Measurements from ENCODE around the gene ADIPOR2. TPM values are rescaled to one million over a fixed set of nuclear protein-coding genes. Genes with fewer than 3 reads are reported as not detected.

ADIPOR2 gene
- polyA plus RNA-seq, 3 donors, result 3.9 to 14.6 (median 6.2) TPM

GRCh38 chr12:1688086-1688710 lies 2.7 kb upstream of the ADIPOR2 start:
- H3K4me2 ChIP-seq (replicated peaks; ENCODE audit: extremely low read depth, low read length, poor library complexity, severe bottlenecking), result no peak overlapping the region
- H3K4me3 Mint-ChIP-seq, result no peak overlapping the region
- DNase-seq, result peak in 1 of 3 donors; percentile 47
- peak overlapping the region in 1 of 7 donors; percentile 27 for H3K27ac Mint-ChIP-seq
- TF ChIP-seq CTCF (IDR thresholded peaks at IDR 0.05), result no peak
- peaks cover 0 to 2% (median 0%) of the 10 kb centered on the region in 7 donors for H3K9me3 Mint-ChIP-seq
- no peaks in the 10 kb centered on the region for H3K9me3 ChIP-seq (replicated peaks in 1 of 2; ENCODE audit: control insufficient read depth in 1 of 2, insufficient read depth in 1 of 2, low read length in 2 of 2)
- peaks cover 23% of the 10 kb centered on the region for H3K79me2 ChIP-seq (ENCODE audit: insufficient read depth, low read length)
- no peaks in the 10 kb centered on the region for H3K36me3 Mint-ChIP-seq
- no peak overlapping the region for H3K4me3 ChIP-seq (replicated peaks in 1 of 3; ENCODE audit: low read depth in 2 of 3, low read length in 3 of 3)
- H4K20me1 ChIP-seq (ENCODE audit: insufficient read depth, low read length), result peaks cover 14% of the 10 kb centered on the region
- peaks cover 0 to 2% (median 0%) of the 10 kb centered on the region in 3 donors for H3K27me3 Mint-ChIP-seq (ENCODE audit: low read depth in 3 of 3)
- no peak overlapping the region for H2AFZ ChIP-seq (ENCODE audit: insufficient read depth, low read depth, low read length, poor library complexity, severe bottlenecking)
- H3K4me1 ChIP-seq (ENCODE audit: control insufficient read depth in 1 of 2, insufficient read depth in 2 of 2, low read length in 2 of 2), result peaks cover 22 to 30% of the 10 kb centered on the region in 2 donors
- no peaks in the 10 kb centered on the region for H3K36me3 ChIP-seq (replicated peaks in 1 of 2; ENCODE audit: control insufficient read depth in 1 of 2, insufficient read depth in 2 of 2, low read length in 2 of 2)
- no peak overlapping the region for H3K27ac ChIP-seq (ENCODE audit: low read depth in 1 of 2, low read length in 2 of 2)
- no peaks in the 10 kb centered on the region for H3K27me3 ChIP-seq (ENCODE audit: control insufficient read depth in 2 of 2, insufficient read depth in 2 of 2, low read length in 2 of 2)
- H3K4me1 Mint-ChIP-seq, result peaks cover 26% of the 10 kb centered on the region
- 95% methylated on average over 3 of the region's 5 CpGs for WGBS (ENCODE audit: insufficient coverage)
- H3K9ac ChIP-seq (ENCODE audit: insufficient read depth, low read length, poor library complexity, severe bottlenecking), result no peak overlapping the region
- intact Hi-C loops (cut with micrococcal nuclease), result no loop called here

GRCh38 chr12:1691123-1692007 lies 495 bp downstream of the ADIPOR2 start:
- no peaks in the 10 kb centered on the region for H3K27me3 ChIP-seq (ENCODE audit: control insufficient read depth in 2 of 2, insufficient read depth in 2 of 2, low read length in 2 of 2)
- H3K4me1 ChIP-seq (ENCODE audit: control insufficient read depth in 1 of 2, insufficient read depth in 2 of 2, low read length in 2 of 2), result peaks cover 35 to 45% of the 10 kb centered on the region in 2 donors
- peak overlapping the region; percentile 81 to 93 for H3K27ac ChIP-seq (ENCODE audit: low read depth in 1 of 2, low read length in 2 of 2)
- peak overlapping the region; percentile 82 for H2AFZ ChIP-seq (ENCODE audit: insufficient read depth, low read depth, low read length, poor library complexity, severe bottlenecking)
- peak overlapping the region; percentile 57 to 91 (median 91) for H3K4me3 ChIP-seq (replicated peaks in 1 of 3; ENCODE audit: low read depth in 2 of 3, low read length in 3 of 3)
- WGBS (ENCODE audit: insufficient coverage), result under 1% methylated on average over 38 of the region's 56 CpGs
- peak overlapping the region; percentile 80 for H3K4me2 ChIP-seq (replicated peaks; ENCODE audit: extremely low read depth, low read length, poor library complexity, severe bottlenecking)
- H3K36me3 ChIP-seq (replicated peaks in 1 of 2; ENCODE audit: control insufficient read depth in 1 of 2, insufficient read depth in 2 of 2, low read length in 2 of 2), result no peaks in the 10 kb centered on the region
- Mint-ChIP-seq H3K9me3 (no peaks in the 10 kb centered on the region), H3K27ac (peak overlapping the region; percentile 87 to 99 (median 93)), H3K4me3 (peak overlapping the region; percentile 85 to 94), H3K27me3 (ENCODE audit: low read depth in 3 of 3) (peaks cover 0 to 2% (median 0%) of the 10 kb centered on the region in 3 donors), H3K36me3 (peaks cover 2 to 13% of the 10 kb centered on the region in 2 donors), H3K4me1 (peaks cover 47% of the 10 kb centered on the region)
- H3K9ac ChIP-seq (ENCODE audit: insufficient read depth, low read length, poor library complexity, severe bottlenecking), result peak overlapping the region; percentile 89
- intact Hi-C loops (cut with micrococcal nuclease), result no loop called here
- H4K20me1 ChIP-seq (ENCODE audit: insufficient read depth, low read length), result peaks cover 40% of the 10 kb centered on the region
- H3K79me2 ChIP-seq (ENCODE audit: insufficient read depth, low read length), result peaks cover 54% of the 10 kb centered on the region
- no peaks in the 10 kb centered on the region for H3K9me3 ChIP-seq (replicated peaks in 1 of 2; ENCODE audit: control insufficient read depth in 1 of 2, insufficient read depth in 1 of 2, low read length in 2 of 2)
- DNase-seq, result peak in 1 of 3 donors; percentile 24
- TF ChIP-seq CTCF (IDR thresholded peaks at IDR 0.05), result no peak
